GM23338 (cell line): ENCODE data around the gene XRN2. TPM values are rescaled to one million over a fixed set of nuclear protein-coding genes. Genes with fewer than 3 reads are reported as not detected.

Experiments used
- ATAC-seq: fragments of 200-7000 bp; cut with Tn5 transposase; 3 replicates; pipeline ENCODE4 v1.9.1; 2020
- DNase-seq: peaks from one replicate; pipeline ENCODE4 v3.0.0-alpha.2; 2015; ENCODE audit warnings: low spot score
- H2AFZ ChIP-seq: fragments of 200-600 bp; sonication (generic); 2 replicates; pipeline ENCODE4 v1.8.0; 2016; ENCODE audit warnings: antibody characterized with exemption, mild to moderate bottlenecking, moderate library complexity
- H3F3A ChIP-seq: fragments of 200-600 bp; sonication (generic); replicated peaks from 2 replicates; pipeline ENCODE4 v1.8.0; 2017; ENCODE audit warnings: antibody characterized with exemption, mixed run types, low read depth
- H3K27ac ChIP-seq: fragments of 200-600 bp; sonication (generic); 2 replicates; pipeline ENCODE4 v1.6.1; 2016; ENCODE audit warnings: low read depth
- H3K27me3 ChIP-seq: fragments of 200-600 bp; sonication (generic); 2 replicates; pipeline ENCODE4 v1.8.0; 2016; ENCODE audit warnings: mild to moderate bottlenecking, mixed run types, moderate library complexity; ENCODE audit not compliant: insufficient read depth
- H3K36me3 ChIP-seq: fragments of 200-600 bp; sonication (generic); 2 replicates; pipeline ENCODE4 v1.8.0; 2016; ENCODE audit warnings: mild to moderate bottlenecking; ENCODE audit not compliant: insufficient read depth
- H3K4me1 ChIP-seq: fragments of 200-600 bp; sonication (generic); 2 replicates; pipeline ENCODE4 v1.8.0; 2016; ENCODE audit warnings: mild to moderate bottlenecking, moderate library complexity; ENCODE audit not compliant: insufficient read depth
- H3K4me2 ChIP-seq: fragments of 200-600 bp; sonication (generic); 2 replicates; pipeline ENCODE4 v1.7.1; 2017; ENCODE audit warnings: mixed run types
- H3K4me3 ChIP-seq: fragments of 200-600 bp; sonication (generic); 2 replicates; pipeline ENCODE4 v1.6.1; 2016; ENCODE audit warnings: mixed run types
- H3K79me2 ChIP-seq: fragments of 200-600 bp; sonication (generic); replicated peaks from 2 replicates; pipeline ENCODE4 v1.8.0; 2017; ENCODE audit warnings: mild to moderate bottlenecking; ENCODE audit not compliant: insufficient read depth
- H3K9me2 ChIP-seq: fragments of 200-600 bp; sonication (generic); 2 replicates; pipeline ENCODE4 v1.8.0; 2017; ENCODE audit not compliant: insufficient read depth
- H4K20me1 ChIP-seq: fragments of 200-600 bp; sonication (generic); replicated peaks from 2 replicates; pipeline ENCODE4 v1.8.0; 2017; ENCODE audit warnings: mild to moderate bottlenecking; ENCODE audit not compliant: insufficient read depth
- H3K27ac Mint-ChIP-seq: 2 replicates; pipeline ENCODE4 v1.8.0; 2020; ENCODE audit warnings: inconsistent platforms, mild to moderate bottlenecking, moderate library complexity, mixed read lengths
- H3K27me3 Mint-ChIP-seq: 3 replicates; pipeline ENCODE4 v1.8.0; 2022; ENCODE audit warnings: low read depth, mild to moderate bottlenecking, moderate library complexity, mixed read lengths, inconsistent platforms; ENCODE audit not compliant: insufficient read depth, poor library complexity
- H3K36me3 Mint-ChIP-seq: 3 replicates; pipeline ENCODE4 v1.8.0; 2021; ENCODE audit warnings: low read depth, mild to moderate bottlenecking, inconsistent platforms, moderate library complexity, mixed read lengths
- H3K4me1 Mint-ChIP-seq: 3 replicates; pipeline ENCODE4 v1.8.0; 2020; ENCODE audit warnings: mild to moderate bottlenecking, inconsistent platforms, mixed read lengths
- H3K4me3 Mint-ChIP-seq: 3 replicates; pipeline ENCODE4 v1.8.0; 2021; ENCODE audit warnings: moderate library complexity, mild to moderate bottlenecking, inconsistent platforms, mixed read lengths
- H3K9me3 Mint-ChIP-seq: 3 replicates; pipeline ENCODE4 v1.8.0; 2020; ENCODE audit warnings: moderate library complexity, mild to moderate bottlenecking, inconsistent platforms, mixed read lengths
- CTCF ChIP-seq, 2 experiments: fragments of 200-600 bp in 1 of 2; sonication (generic) in 1 of 2; conservative IDR thresholded peaks; 2 replicates each; pipeline versions ENCODE4 v1.5.1 to v1.6.1; 2016 to 2017; ENCODE audit warnings: antibody characterized with exemption in 2 of 2, low read depth in 2 of 2, mild to moderate bottlenecking in 2 of 2, moderate library complexity in 1 of 2
- ETS1 ChIP-seq: IDR thresholded peaks from 2 replicates; pipeline ENCODE4 v1.6.1; 2016; ENCODE audit warnings: antibody characterized with exemption
- EZH2phosphoT487 ChIP-seq: fragments of 200-600 bp; sonication (generic); IDR thresholded peaks from one replicate; pipeline ENCODE4 v1.8.1; 2018; ENCODE audit warnings: antibody characterized with exemption; ENCODE audit not compliant: unreplicated experiment
- JUNB ChIP-seq: IDR thresholded peaks from one replicate; pipeline ENCODE4 v1.6.1; 2016; ENCODE audit warnings: antibody characterized with exemption; ENCODE audit not compliant: unreplicated experiment
- ZNF331 ChIP-seq: fragments of 250-450 bp; sonication (Bioruptor Pico); IDR thresholded peaks from 2 replicates; pipeline ENCODE4 v1.5.0; 2020; ENCODE audit warnings: low read depth, mild to moderate bottlenecking, moderate library complexity
- ZNF462 ChIP-seq: fragments of 250-450 bp; sonication (Bioruptor Pico); IDR thresholded peaks from 2 replicates; pipeline ENCODE4 v1.5.0; 2020; ENCODE audit warnings: mild to moderate bottlenecking, moderate library complexity
- polyA plus RNA-seq: library from polyadenylated mRNA; unstranded; fragments of >200 nt; fragmentation: Nextera tagmentation; extraction: Ambion mirVana; gene quantifications from 2 replicates; pipeline ENCODE4 v1.2.1, GENCODE V29; 2016
- total RNA-seq: library from RNA; depleted of rRNA; stranded (reverse); fragments of >200 nt; shearing (Covaris generic); gene quantifications from 2 replicates; pipeline ENCODE4 v1.2.3, GENCODE V29; 2014

Gene XRN2
- total and polyA plus RNA-seq, 2 experiments from 2014 or later, result 113 to 150 TPM

GRCh38 chr20:21278829-21279228 is 24.3 kb upstream of the XRN2 start (continued):
- TF ChIP-seq ETS1, result no peak
- TF ChIP-seq ZNF462, result no peak
- TF ChIP-seq JUNB, result no peak
- no peak for TF ChIP-seq CTCF (conservative IDR thresholded peaks at IDR 0.05; ENCODE audit: low read depth in 2 of 2)

- Histone ChIP-seq H3K4me3 (no peak overlapping the region), H3K27me3 (no peaks in the 10 kb centered on the region), H3K36me3 (no peaks in the 10 kb centered on the region), H2AFZ (no peak overlapping the region), H3K27ac (no peak overlapping the region), H4K20me1 (no peaks in the 10 kb centered on the region), H3K4me2 (no peak overlapping the region), H3K4me1 (no peaks in the 10 kb centered on the region), H3F3A (no peaks in the 10 kb centered on the region), H3K79me2 (no peaks in the 10 kb centered on the region), H3K9me2 (0 out of 2 replicates have a peak, but pooled peaks cover 5% of the 10 kb centered on the region)
- H3K36me3 Mint-ChIP-seq, result no peaks in the 10 kb centered on the region
- H3K4me1 Mint-ChIP-seq, result no peaks in the 10 kb centered on the region
- no peak overlapping the region for H3K27ac Mint-ChIP-seq
- H3K27me3 Mint-ChIP-seq, result peaks cover 3% of the 10 kb centered on the region
- no peak overlapping the region for H3K4me3 Mint-ChIP-seq
- H3K9me3 Mint-ChIP-seq, result peaks cover 3% of the 10 kb centered on the region; the same call in 1 of the 3 replicates
- DNase-seq (no peak), ATAC-seq (no peak)
- no peak for TF ChIP-seq EZH2phosphoT487
- no peak for TF ChIP-seq ZNF331 (CRISPR knock-in tag)
- no peak for TF ChIP-seq CTCF (conservative IDR thresholded peaks at IDR 0.05; ENCODE audit: low read depth in 2 of 2)
Observed at GRCh38 chr20:21279706-21280521, 23.2 kb upstream of the XRN2 start.
